H9 (cell line): ENCODE results near the gene KRT27. TPM values are rescaled to one million over a fixed set of nuclear protein-coding genes. Genes with fewer than 3 reads are reported as not detected.

Source experiments
- DNase-seq: peaks from one replicate; pipeline ENCODE4 v3.0.0-alpha.2; 2017
- H2AFZ ChIP-seq: one replicate; pipeline ENCODE4 v1.6.1; 2013; ENCODE audit warnings: mild to moderate bottlenecking, low read length, control low read depth, moderate library complexity
- H2AK5ac ChIP-seq: 2 replicates; pipeline ENCODE4 v1.6.1; 2013; ENCODE audit warnings: low read length, control low read depth, mixed read lengths; ENCODE audit not compliant: insufficient read length
- H2BK120ac ChIP-seq: one replicate; pipeline ENCODE4 v1.6.1; 2013; ENCODE audit warnings: low read depth, mild to moderate bottlenecking, low read length, control low read depth, inconsistent platforms; ENCODE audit not compliant: poor library complexity, severe bottlenecking
- H2BK12ac ChIP-seq: 2 replicates; pipeline ENCODE4 v1.6.1; 2013; ENCODE audit warnings: low read length, control low read depth, mixed read lengths, low read depth; ENCODE audit not compliant: insufficient read length
- H2BK15ac ChIP-seq: 2 replicates; pipeline ENCODE4 v1.6.1; 2013; ENCODE audit warnings: low read depth, low read length, control low read depth
- H2BK20ac ChIP-seq: one replicate; pipeline ENCODE4 v1.6.1; 2013; ENCODE audit warnings: low read depth, mild to moderate bottlenecking, low read length, control low read depth, inconsistent platforms; ENCODE audit not compliant: poor library complexity, severe bottlenecking
- H2BK5ac ChIP-seq: 2 replicates; pipeline ENCODE4 v1.6.1; 2013; ENCODE audit warnings: low read length, control low read depth, mixed read lengths; ENCODE audit not compliant: insufficient read length
- H3K14ac ChIP-seq: 2 replicates; pipeline ENCODE4 v1.6.1; 2013; ENCODE audit warnings: low read length, control low read depth; ENCODE audit not compliant: insufficient read depth
- H3K18ac ChIP-seq: 2 replicates; pipeline ENCODE4 v1.6.1; 2013; ENCODE audit warnings: low read depth, mild to moderate bottlenecking, mixed read lengths, low read length, control low read depth; ENCODE audit not compliant: insufficient read length
- H3K23ac ChIP-seq: 2 replicates; pipeline ENCODE4 v1.6.1; 2013; ENCODE audit warnings: low read length, control low read depth, mixed read lengths, low read depth; ENCODE audit not compliant: insufficient read length
- H3K23me2 ChIP-seq: 2 replicates; pipeline ENCODE4 v1.6.1; 2013; ENCODE audit warnings: low read depth, mild to moderate bottlenecking, mixed read lengths, low read length, control low read depth; ENCODE audit not compliant: insufficient read length, poor library complexity, severe bottlenecking
- H3K27ac ChIP-seq: 2 replicates; pipeline ENCODE4 v1.5.1; 2013; ENCODE audit warnings: low read length, control low read depth, mixed read lengths, low read depth; ENCODE audit not compliant: insufficient read length
- H3K27me3 ChIP-seq: 2 replicates; pipeline ENCODE4 v1.6.1; 2013; ENCODE audit warnings: low read length, control low read depth, inconsistent platforms; ENCODE audit not compliant: insufficient read depth
- H3K4ac ChIP-seq: 2 replicates; pipeline ENCODE4 v1.6.1; 2013; ENCODE audit warnings: low read depth, mild to moderate bottlenecking, control low read depth, inconsistent platforms, low read length, moderate library complexity
- H3K4me1 ChIP-seq: 2 replicates; pipeline ENCODE4 v1.6.1; 2013; ENCODE audit warnings: low read length, control low read depth, inconsistent platforms; ENCODE audit not compliant: insufficient read depth
- H3K4me2 ChIP-seq: 2 replicates; pipeline ENCODE4 v1.6.1; 2013; ENCODE audit warnings: low read length, control low read depth, mixed read lengths; ENCODE audit not compliant: insufficient read length, insufficient read depth
- H3K56ac ChIP-seq: 2 replicates; pipeline ENCODE4 v1.6.1; 2013; ENCODE audit warnings: low read depth, mild to moderate bottlenecking, mixed read lengths, low read length, control low read depth; ENCODE audit not compliant: insufficient read length
- H3K79me1 ChIP-seq: 2 replicates; pipeline ENCODE4 v1.6.1; 2013; ENCODE audit warnings: low read depth, mild to moderate bottlenecking, moderate library complexity, low read length, control low read depth, inconsistent platforms; ENCODE audit not compliant: insufficient read depth, poor library complexity, severe bottlenecking
- H3K79me2 ChIP-seq: 2 replicates; pipeline ENCODE4 v1.6.1; 2013; ENCODE audit warnings: low read length, control low read depth, inconsistent platforms; ENCODE audit not compliant: insufficient read depth
- H3K9ac ChIP-seq: 2 replicates; pipeline ENCODE4 v1.6.1; 2013; ENCODE audit warnings: low read length, control low read depth, mixed read lengths; ENCODE audit not compliant: insufficient read length; ENCODE audit errors: extremely low read depth
- H3K9me3 ChIP-seq: one replicate; pipeline ENCODE4 v1.6.1; 2013; ENCODE audit warnings: low read depth, low read length, inconsistent platforms; ENCODE audit not compliant: control insufficient read depth
- H3T11ph ChIP-seq: one replicate; pipeline ENCODE4 v1.6.1; 2013; ENCODE audit warnings: mild to moderate bottlenecking, low read length, control low read depth, inconsistent platforms
- H4K20me1 ChIP-seq: one replicate; pipeline ENCODE4 v1.6.1; 2013; ENCODE audit not compliant: control insufficient read depth, insufficient read length, insufficient read depth
- H4K5ac ChIP-seq: 2 replicates; pipeline ENCODE4 v1.6.1; 2013; ENCODE audit warnings: low read depth, mild to moderate bottlenecking, mixed read lengths, low read length, control low read depth; ENCODE audit not compliant: insufficient read length
- H4K8ac ChIP-seq: replicated peaks from 2 replicates; pipeline ENCODE4 v1.6.1; 2013; ENCODE audit warnings: low read length, control low read depth, mixed read lengths, low read depth; ENCODE audit not compliant: insufficient read length
- H4K91ac ChIP-seq: 2 replicates; pipeline ENCODE4 v1.6.1; 2013; ENCODE audit warnings: low read depth, mild to moderate bottlenecking, moderate library complexity, mixed read lengths, low read length, control low read depth; ENCODE audit not compliant: insufficient read length
- H3K27ac Mint-ChIP-seq, 3 experiments: 2 replicates in 2 of 3; 3 replicates in 1 of 3; pipeline ENCODE4 v1.8.0; 2020 to 2021; ENCODE audit warnings: mixed read lengths in 3 of 3, mild to moderate bottlenecking in 1 of 3, moderate library complexity in 1 of 3
- H3K27me3 Mint-ChIP-seq: 2 replicates; pipeline ENCODE4 v1.8.0; 2021; ENCODE audit warnings: low read depth, mild to moderate bottlenecking, moderate library complexity, mixed read lengths
- H3K36me3 Mint-ChIP-seq, 3 experiments: 2 replicates in 2 of 3; 3 replicates in 1 of 3; pipeline ENCODE4 v1.8.0; 2020 to 2021; ENCODE audit warnings: low read depth in 3 of 3, mixed read lengths in 3 of 3; ENCODE audit not compliant: insufficient read depth in 1 of 3
- H3K4me1 Mint-ChIP-seq, 2 experiments: 2 replicates each; pipeline ENCODE4 v1.8.0; 2020; ENCODE audit warnings: mixed read lengths in 2 of 2
- H3K4me3 Mint-ChIP-seq, 2 experiments: 2 replicates in 1 of 2; 3 replicates in 1 of 2; pipeline ENCODE4 v1.8.0; 2020 to 2021; ENCODE audit warnings: mild to moderate bottlenecking in 2 of 2, mixed read lengths in 2 of 2, moderate library complexity in 1 of 2
- H3K9me3 Mint-ChIP-seq, 2 experiments: 2 replicates in 1 of 2; 3 replicates in 1 of 2; pipeline ENCODE4 v1.8.0; 2020; ENCODE audit warnings: mild to moderate bottlenecking in 2 of 2, mixed read lengths in 2 of 2, moderate library complexity in 1 of 2
- WGBS: extraction: QIAGEN DNeasy Blood & Tissue Kit; methylation state at CpG from one replicate; pipeline ENCODE4 v1.1.7; 2013; ENCODE audit warnings: missing lambda C conversion rate, low lambda C conversion rate, mixed read lengths; ENCODE audit not compliant: insufficient read length; ENCODE audit errors: extremely low coverage; 5-methylcytosine and 5-hydroxymethylcytosine counted together
- total RNA-seq: library from RNA; stranded (reverse); gene quantifications from 2 replicates; pipeline ENCODE4 v1.2.1, GENCODE V29; 2021
- TF ChIP-seq, protein P1 (sequence below): fragments of 200-600 bp; sonication (generic); conservative IDR thresholded peaks from 3 replicates; pipeline ENCODE4 v1.8.0; 2021; ENCODE audit warnings: antibody characterized with exemption, mild to moderate bottlenecking

KRT27 gene
- total RNA-seq, 1 experiment from 2014 or later = not detected

- Mint-ChIP-seq H3K36me3 (no peaks in the 10 kb centered on the region), H3K4me3 (no peak overlapping the region), H3K27me3 (peaks cover 27% of the 10 kb centered on the region), H3K27ac (no peak overlapping the region), H3K9me3 (no peaks in the 10 kb centered on the region), H3K4me1 (no peaks in the 10 kb centered on the region)
- Histone ChIP-seq H3K4me2 (no peak overlapping the region), H4K20me1 (no peaks in the 10 kb centered on the region), H2BK120ac (no peak overlapping the region), H3K23me2 (no peaks in the 10 kb centered on the region), H2BK12ac (no peak overlapping the region), H3K27me3 (no peaks in the 10 kb centered on the region), H4K91ac (no peak overlapping the region), H2BK15ac (no peak overlapping the region), H3K18ac (no peak overlapping the region), H3K27ac (no peak overlapping the region), H4K8ac (no peak overlapping the region), H3K56ac (no peak overlapping the region), H3K79me2 (no peaks in the 10 kb centered on the region), H2AFZ (no peak overlapping the region), H3K14ac (peak overlapping the region; percentile 33; the same call in 1 of the 2 replicates), H3K4ac (no peak overlapping the region), H3K4me1 (no peaks in the 10 kb centered on the region), H3T11ph (no peak overlapping the region), H4K5ac (no peak overlapping the region), H2AK5ac (no peak overlapping the region), H2BK5ac (no peak overlapping the region), H3K23ac (no peak overlapping the region), H3K79me1 (no peaks in the 10 kb centered on the region), H3K9me3 (no peaks in the 10 kb centered on the region), H2BK20ac (no peak overlapping the region), H3K9ac (no peak overlapping the region)
- TF ChIP-seq, protein P1, sequence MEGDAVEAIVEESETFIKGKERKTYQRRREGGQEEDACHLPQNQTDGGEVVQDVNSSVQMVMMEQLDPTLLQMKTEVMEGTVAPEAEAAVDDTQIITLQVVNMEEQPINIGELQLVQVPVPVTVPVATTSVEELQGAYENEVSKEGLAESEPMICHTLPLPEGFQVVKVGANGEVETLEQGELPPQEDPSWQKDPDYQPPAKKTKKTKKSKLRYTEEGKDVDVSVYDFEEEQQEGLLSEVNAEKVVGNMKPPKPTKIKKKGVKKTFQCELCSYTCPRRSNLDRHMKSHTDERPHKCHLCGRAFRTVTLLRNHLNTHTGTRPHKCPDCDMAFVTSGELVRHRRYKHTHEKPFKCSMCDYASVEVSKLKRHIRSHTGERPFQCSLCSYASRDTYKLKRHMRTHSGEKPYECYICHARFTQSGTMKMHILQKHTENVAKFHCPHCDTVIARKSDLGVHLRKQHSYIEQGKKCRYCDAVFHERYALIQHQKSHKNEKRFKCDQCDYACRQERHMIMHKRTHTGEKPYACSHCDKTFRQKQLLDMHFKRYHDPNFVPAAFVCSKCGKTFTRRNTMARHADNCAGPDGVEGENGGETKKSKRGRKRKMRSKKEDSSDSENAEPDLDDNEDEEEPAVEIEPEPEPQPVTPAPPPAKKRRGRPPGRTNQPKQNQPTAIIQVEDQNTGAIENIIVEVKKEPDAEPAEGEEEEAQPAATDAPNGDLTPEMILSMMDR = 0 out of 3 replicates have a peak, but pooled peaks have one; percentile 17
- peak; percentile 67 for DNase-seq
- WGBS = no CpG with 5 or more reads among the region's 27 CpGs
These were observed 14.5 kb upstream of the KRT27 start for GRCh38 chr17:40796846-40797245.
